Dendritic cell treated with granulocyte-macrophage colony-stimulating factor and Interleukin-4, amounts not matched to agents 40 ng/mL and 50 ng/mL, for 4 days (primary cell): ENCODE measurements around the gene RAP1GAP2.

Source experiments
- H3K27ac Mint-ChIP-seq: one replicate; pipeline ENCODE4 v1.8.0; 2022; ENCODE audit warnings: mild to moderate bottlenecking, mixed read lengths
- H3K27me3 Mint-ChIP-seq: one replicate; pipeline ENCODE4 v1.8.0; 2022; ENCODE audit warnings: mild to moderate bottlenecking, mixed read lengths
- H3K36me3 Mint-ChIP-seq: one replicate; pipeline ENCODE4 v1.8.0; 2022; ENCODE audit warnings: low read depth, mixed read lengths
- H3K4me1 Mint-ChIP-seq: one replicate; pipeline ENCODE4 v1.8.0; 2022; ENCODE audit warnings: low read depth, mixed read lengths
- H3K4me3 Mint-ChIP-seq: one replicate; pipeline ENCODE4 v1.8.0; 2022; ENCODE audit warnings: mild to moderate bottlenecking, moderate library complexity, mixed read lengths
- H3K9me3 Mint-ChIP-seq: one replicate; pipeline ENCODE4 v1.8.0; 2022; ENCODE audit warnings: mixed read lengths
- intact Hi-C: fragments of 100-400 bp; cut with micrococcal nuclease; formaldehyde crosslinking; loops from one replicate; pipeline ENCODE4 v1.15.0; 2022

The RAP1GAP2 gene

GRCh38 chr17:2959371-2960130 lies 163.3 kb downstream of the RAP1GAP2 start:
- peaks cover 37% of the 10 kb centered on the region for H3K36me3 Mint-ChIP-seq
- H3K27ac Mint-ChIP-seq: no peak overlapping the region
- H3K9me3 Mint-ChIP-seq: no peaks in the 10 kb centered on the region
- intact Hi-C loops: no loop called here
- H3K27me3 Mint-ChIP-seq: no peaks in the 10 kb centered on the region
- peaks cover 21% of the 10 kb centered on the region for H3K4me1 Mint-ChIP-seq
- no peak overlapping the region for H3K4me3 Mint-ChIP-seq

GRCh38 chr17:2961446-2961845 lies 165.2 kb downstream of the RAP1GAP2 start:
- intact Hi-C loops: no loop called here
- peaks cover 56% of the 10 kb centered on the region for H3K36me3 Mint-ChIP-seq
- no peaks in the 10 kb centered on the region for H3K27me3 Mint-ChIP-seq
- no peaks in the 10 kb centered on the region for H3K9me3 Mint-ChIP-seq
- H3K4me3 Mint-ChIP-seq: no peak overlapping the region
- no peak overlapping the region for H3K27ac Mint-ChIP-seq
- peaks cover 3% of the 10 kb centered on the region for H3K4me1 Mint-ChIP-seq

- Mint-ChIP-seq H3K9me3 (no peaks in the 10 kb centered on the region), H3K4me3 (no peak overlapping the region), H3K27me3 (no peaks in the 10 kb centered on the region), H3K27ac (no peak overlapping the region), H3K36me3 (peaks cover 64% of the 10 kb centered on the region), H3K4me1 (no peaks in the 10 kb centered on the region)
- intact Hi-C loops: no loop called here
These were observed 166.0 kb downstream of the RAP1GAP2 start for GRCh38 chr17:2962236-2962635.

- no peaks in the 10 kb centered on the region for H3K9me3 Mint-ChIP-seq
- H3K27ac Mint-ChIP-seq: no peak overlapping the region
- no peaks in the 10 kb centered on the region for H3K27me3 Mint-ChIP-seq
- no peak overlapping the region for H3K4me3 Mint-ChIP-seq
- H3K4me1 Mint-ChIP-seq: no peaks in the 10 kb centered on the region
- intact Hi-C loops: no loop called here
- H3K36me3 Mint-ChIP-seq: peaks cover 65% of the 10 kb centered on the region
These were observed 166.5 kb downstream of the RAP1GAP2 start for GRCh38 chr17:2962729-2963128.

GRCh38 chr17:2963332-2964027 lies 167.2 kb downstream of the RAP1GAP2 start:
- no peak overlapping the region for H3K27ac Mint-ChIP-seq
- no peaks in the 10 kb centered on the region for H3K27me3 Mint-ChIP-seq
- H3K36me3 Mint-ChIP-seq: peaks cover 68% of the 10 kb centered on the region
- H3K9me3 Mint-ChIP-seq: no peaks in the 10 kb centered on the region
- intact Hi-C loops: no loop called here
- no peak overlapping the region for H3K4me3 Mint-ChIP-seq
- H3K4me1 Mint-ChIP-seq: no peaks in the 10 kb centered on the region

- peaks cover 69% of the 10 kb centered on the region for H3K36me3 Mint-ChIP-seq
- no peaks in the 10 kb centered on the region for H3K27me3 Mint-ChIP-seq
- H3K4me3 Mint-ChIP-seq: no peak overlapping the region
- H3K9me3 Mint-ChIP-seq: no peaks in the 10 kb centered on the region
- intact Hi-C loops: no loop called here
- no peaks in the 10 kb centered on the region for H3K4me1 Mint-ChIP-seq
- H3K27ac Mint-ChIP-seq: no peak overlapping the region
These were observed 167.8 kb downstream of the RAP1GAP2 start for GRCh38 chr17:2964028-2964356.

- H3K4me1 Mint-ChIP-seq: no peaks in the 10 kb centered on the region
- no peak overlapping the region for H3K4me3 Mint-ChIP-seq
- intact Hi-C loops: no loop called here
- no peaks in the 10 kb centered on the region for H3K9me3 Mint-ChIP-seq
- no peaks in the 10 kb centered on the region for H3K27me3 Mint-ChIP-seq
- no peak overlapping the region for H3K27ac Mint-ChIP-seq
- peaks cover 69% of the 10 kb centered on the region for H3K36me3 Mint-ChIP-seq
These were observed 168.1 kb downstream of the RAP1GAP2 start for GRCh38 chr17:2964370-2964769.

- H3K27ac Mint-ChIP-seq: no peak overlapping the region
- no peaks in the 10 kb centered on the region for H3K9me3 Mint-ChIP-seq
- H3K4me3 Mint-ChIP-seq: no peak overlapping the region
- H3K4me1 Mint-ChIP-seq: no peaks in the 10 kb centered on the region
- H3K36me3 Mint-ChIP-seq: peaks cover 69% of the 10 kb centered on the region
- no peaks in the 10 kb centered on the region for H3K27me3 Mint-ChIP-seq
- intact Hi-C loops: no loop called here
These were observed 168.6 kb downstream of the RAP1GAP2 start for GRCh38 chr17:2964831-2965230.

- no peak overlapping the region for H3K4me3 Mint-ChIP-seq
- no peak overlapping the region for H3K27ac Mint-ChIP-seq
- no peaks in the 10 kb centered on the region for H3K27me3 Mint-ChIP-seq
- H3K36me3 Mint-ChIP-seq: peaks cover 63% of the 10 kb centered on the region
- intact Hi-C loops: no loop called here
- no peaks in the 10 kb centered on the region for H3K9me3 Mint-ChIP-seq
- H3K4me1 Mint-ChIP-seq: no peaks in the 10 kb centered on the region
These were observed 169.7 kb downstream of the RAP1GAP2 start for GRCh38 chr17:2965621-2966595.

- no peak overlapping the region for H3K4me3 Mint-ChIP-seq
- H3K27ac Mint-ChIP-seq: no peak overlapping the region
- intact Hi-C loops: no loop called here
- H3K27me3 Mint-ChIP-seq: no peaks in the 10 kb centered on the region
- H3K36me3 Mint-ChIP-seq: peaks cover 55% of the 10 kb centered on the region
- no peaks in the 10 kb centered on the region for H3K4me1 Mint-ChIP-seq
- H3K9me3 Mint-ChIP-seq: no peaks in the 10 kb centered on the region
These were observed 171.3 kb downstream of the RAP1GAP2 start for GRCh38 chr17:2967515-2967914.

GRCh38 chr17:2971851-2972250 lies 175.6 kb downstream of the RAP1GAP2 start:
- Mint-ChIP-seq H3K4me3 (no peak overlapping the region), H3K9me3 (no peaks in the 10 kb centered on the region), H3K4me1 (no peaks in the 10 kb centered on the region), H3K36me3 (peaks cover 38% of the 10 kb centered on the region), H3K27ac (no peak overlapping the region), H3K27me3 (no peaks in the 10 kb centered on the region)
- intact Hi-C loops: no loop called here

- H3K36me3 Mint-ChIP-seq: peaks cover 30% of the 10 kb centered on the region
- no peaks in the 10 kb centered on the region for H3K9me3 Mint-ChIP-seq
- H3K27me3 Mint-ChIP-seq: no peaks in the 10 kb centered on the region
- H3K4me3 Mint-ChIP-seq: no peak overlapping the region
- H3K4me1 Mint-ChIP-seq: no peaks in the 10 kb centered on the region
- intact Hi-C loops: no loop called here
- H3K27ac Mint-ChIP-seq: no peak overlapping the region
These were observed 176.5 kb downstream of the RAP1GAP2 start for GRCh38 chr17:2972749-2973148.

- H3K27me3 Mint-ChIP-seq: no peaks in the 10 kb centered on the region
- no peaks in the 10 kb centered on the region for H3K4me1 Mint-ChIP-seq
- H3K9me3 Mint-ChIP-seq: no peaks in the 10 kb centered on the region
- intact Hi-C loops: no loop called here
- H3K36me3 Mint-ChIP-seq: peaks cover 30% of the 10 kb centered on the region
- no peak overlapping the region for H3K27ac Mint-ChIP-seq
- no peak overlapping the region for H3K4me3 Mint-ChIP-seq
These were observed 178.1 kb downstream of the RAP1GAP2 start for GRCh38 chr17:2974347-2974746.

GRCh38 chr17:2975469-2975958 lies 179.3 kb downstream of the RAP1GAP2 start:
- Mint-ChIP-seq H3K27me3 (no peaks in the 10 kb centered on the region), H3K4me1 (no peaks in the 10 kb centered on the region), H3K27ac (no peak overlapping the region), H3K36me3 (peaks cover 41% of the 10 kb centered on the region), H3K9me3 (no peaks in the 10 kb centered on the region), H3K4me3 (no peak overlapping the region)
- intact Hi-C loops: no loop called here
